Prostate gland (tissue), 2 donors: ENCODE results near the gene CC2D2B. TPM values are rescaled to one million over a fixed set of nuclear protein-coding genes. Genes with fewer than 3 reads are reported as not detected.

Source experiments
- DNase-seq: peaks from one replicate; pipeline ENCODE4 v3.0.0-alpha.2; 2019; ENCODE audit warnings: low spot score
- H3K27ac ChIP-seq, 2 donors: fragments of 200-600 bp; sonication (generic); 2 replicates each; pipeline ENCODE4 v1.5.1; 2017 to 2019
- H3K27me3 ChIP-seq: fragments of 200-600 bp; sonication (generic); replicated peaks from 2 replicates; pipeline ENCODE4 v1.5.1; 2019; ENCODE audit not compliant: insufficient read depth
- H3K36me3 ChIP-seq, 2 donors: fragments of 200-600 bp; sonication (generic); 1 replicate in 1 of 2; 2 replicates in 1 of 2; pipeline versions ENCODE4 v1.5.1 to v1.8.1; 2017 to 2019
- H3K4me1 ChIP-seq: fragments of 200-600 bp; sonication (generic); replicated peaks from 2 replicates; pipeline ENCODE4 v1.5.1; 2019
- H3K4me3 ChIP-seq, 2 donors: fragments of 200-600 bp; sonication (generic); 2 replicates each; pipeline ENCODE4 v1.5.1; 2017 to 2019
- H3K9me3 ChIP-seq: fragments of 200-600 bp; sonication (generic); 2 replicates; pipeline ENCODE4 v1.5.1; 2017
- POLR2A ChIP-seq: fragments of 450-650 bp; IDR thresholded peaks from one replicate; pipeline ENCODE4 v1.6.1; 2016; ENCODE audit warnings: antibody characterized with exemption, mild to moderate bottlenecking
- POLR2AphosphoS5 ChIP-seq: sonication (generic); formaldehyde crosslinking; IDR thresholded peaks from one replicate; pipeline ENCODE4 v1.6.1; 2017; ENCODE audit warnings: antibody characterized with exemption
- WGBS: methylation state at CpG from one replicate; pipeline ENCODE4 v1.1.5; 2018; 5-methylcytosine and 5-hydroxymethylcytosine counted together
- intact Hi-C: fragments of 100-400 bp; cut with DNase I; formaldehyde crosslinking; loops from one replicate; pipeline ENCODE4 v1.14.2; 2022
- total RNA-seq, 2 donors: library from RNA; depleted of rRNA; stranded (reverse); fragments of >200 nt; gene quantifications; one replicate each; pipeline ENCODE4 v1.1.0, GENCODE V29; 2016
- TF ChIP-seq, protein P1 (sequence below), 4 experiments: fragments of 200-600 bp in 2 of 4; fragments of 450-650 bp in 2 of 4; sonication (generic) in 2 of 4; IDR thresholded peaks; 1 replicate in 3 of 4; 2 replicates in 1 of 4; pipeline ENCODE4 v1.5.1; 2016 to 2019; ENCODE audit warnings: antibody characterized with exemption in 4 of 4, mild to moderate bottlenecking in 2 of 4, moderate library complexity in 2 of 4

Gene CC2D2B
- total RNA-seq, 2 donors from 2014 or later = 2.6 to 4.9 TPM

GRCh38 chr10:96056787-96057186 is 149.0 kb downstream of the CC2D2B start:
- Histone ChIP-seq H3K27ac (no peak overlapping the region), H3K9me3 (no peaks in the 10 kb centered on the region), H3K27me3 (no peaks in the 10 kb centered on the region), H3K4me3 (no peak overlapping the region), H3K36me3 (peaks cover 0 to 3% of the 10 kb centered on the region in 2 donors), H3K4me1 (no peaks in the 10 kb centered on the region)
- intact Hi-C loops = no loop called here
- TF ChIP-seq POLR2A = no peak
- TF ChIP-seq, protein P1, sequence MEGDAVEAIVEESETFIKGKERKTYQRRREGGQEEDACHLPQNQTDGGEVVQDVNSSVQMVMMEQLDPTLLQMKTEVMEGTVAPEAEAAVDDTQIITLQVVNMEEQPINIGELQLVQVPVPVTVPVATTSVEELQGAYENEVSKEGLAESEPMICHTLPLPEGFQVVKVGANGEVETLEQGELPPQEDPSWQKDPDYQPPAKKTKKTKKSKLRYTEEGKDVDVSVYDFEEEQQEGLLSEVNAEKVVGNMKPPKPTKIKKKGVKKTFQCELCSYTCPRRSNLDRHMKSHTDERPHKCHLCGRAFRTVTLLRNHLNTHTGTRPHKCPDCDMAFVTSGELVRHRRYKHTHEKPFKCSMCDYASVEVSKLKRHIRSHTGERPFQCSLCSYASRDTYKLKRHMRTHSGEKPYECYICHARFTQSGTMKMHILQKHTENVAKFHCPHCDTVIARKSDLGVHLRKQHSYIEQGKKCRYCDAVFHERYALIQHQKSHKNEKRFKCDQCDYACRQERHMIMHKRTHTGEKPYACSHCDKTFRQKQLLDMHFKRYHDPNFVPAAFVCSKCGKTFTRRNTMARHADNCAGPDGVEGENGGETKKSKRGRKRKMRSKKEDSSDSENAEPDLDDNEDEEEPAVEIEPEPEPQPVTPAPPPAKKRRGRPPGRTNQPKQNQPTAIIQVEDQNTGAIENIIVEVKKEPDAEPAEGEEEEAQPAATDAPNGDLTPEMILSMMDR (IDR thresholded peaks at IDR 0.05) = no peak
- no peak for TF ChIP-seq POLR2AphosphoS5
- WGBS = 93% methylated on average over 7 of the region's 7 CpGs
- DNase-seq = no peak

GRCh38 chr10:96061232-96061631 is 153.5 kb downstream of the CC2D2B start:
- H3K4me1 ChIP-seq = no peaks in the 10 kb centered on the region
- 86% methylated on average over 3 of the region's 3 CpGs for WGBS
- H3K36me3 ChIP-seq = peaks cover 0 to 3% of the 10 kb centered on the region in 2 donors
- no peak for TF ChIP-seq POLR2AphosphoS5
- TF ChIP-seq, protein P1 (IDR thresholded peaks at IDR 0.05) = no peak
- TF ChIP-seq POLR2A = no peak
- H3K27me3 ChIP-seq = no peaks in the 10 kb centered on the region
- intact Hi-C loops = loop anchor here (10.0 kb wide), 1 partner anchor 46 kb away; no protein-coding TSS in a partner anchor
- no peaks in the 10 kb centered on the region for H3K9me3 ChIP-seq
- H3K4me3 ChIP-seq = no peak overlapping the region
- DNase-seq = no peak
- no peak overlapping the region for H3K27ac ChIP-seq

DNA sequence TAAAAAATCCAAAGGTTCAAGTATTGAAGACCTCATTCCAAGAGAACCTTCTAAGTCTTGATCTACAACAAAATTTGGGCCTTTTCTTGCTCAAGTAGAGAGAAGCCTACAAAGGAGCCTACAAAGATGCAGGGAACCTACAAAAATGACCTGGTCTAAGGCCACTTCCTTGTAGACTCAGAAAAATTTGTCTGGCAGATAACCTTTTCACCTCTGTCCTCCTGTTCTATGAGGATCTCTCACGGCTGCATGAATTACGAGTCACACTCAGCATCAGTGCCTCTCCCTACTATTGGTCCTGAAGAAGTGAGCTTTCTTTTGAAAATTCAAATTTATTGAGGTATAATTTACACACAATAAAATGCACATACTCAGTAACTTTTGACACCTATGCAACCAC is 164.9 kb downstream of the CC2D2B start:
- H3K4me3 ChIP-seq = no peak overlapping the region
- no peaks in the 10 kb centered on the region for H3K4me1 ChIP-seq
- H3K27ac ChIP-seq = no peak overlapping the region
- intact Hi-C loops = no loop called here
- TF ChIP-seq, protein P1 (IDR thresholded peaks at IDR 0.05) = no peak
- TF ChIP-seq POLR2AphosphoS5 (no peak), POLR2A (no peak)
- no peaks in the 10 kb centered on the region for H3K27me3 ChIP-seq
- 92% methylated on average over 2 of the region's 2 CpGs for WGBS
- DNase-seq = no peak
- no peaks in the 10 kb centered on the region for H3K36me3 ChIP-seq
- H3K9me3 ChIP-seq = no peaks in the 10 kb centered on the region

GRCh38 chr10:96073722-96074121 is 165.9 kb downstream of the CC2D2B start:
- Histone ChIP-seq H3K27me3 (no peaks in the 10 kb centered on the region), H3K9me3 (no peaks in the 10 kb centered on the region), H3K4me1 (no peaks in the 10 kb centered on the region), H3K4me3 (no peak overlapping the region), H3K27ac (no peak overlapping the region), H3K36me3 (no peaks in the 10 kb centered on the region)
- TF ChIP-seq, protein P1 (IDR thresholded peaks at IDR 0.05) = no peak
- intact Hi-C loops = no loop called here
- 89% methylated on average over 1 of the region's 1 CpG for WGBS
- DNase-seq = no peak

DNA sequence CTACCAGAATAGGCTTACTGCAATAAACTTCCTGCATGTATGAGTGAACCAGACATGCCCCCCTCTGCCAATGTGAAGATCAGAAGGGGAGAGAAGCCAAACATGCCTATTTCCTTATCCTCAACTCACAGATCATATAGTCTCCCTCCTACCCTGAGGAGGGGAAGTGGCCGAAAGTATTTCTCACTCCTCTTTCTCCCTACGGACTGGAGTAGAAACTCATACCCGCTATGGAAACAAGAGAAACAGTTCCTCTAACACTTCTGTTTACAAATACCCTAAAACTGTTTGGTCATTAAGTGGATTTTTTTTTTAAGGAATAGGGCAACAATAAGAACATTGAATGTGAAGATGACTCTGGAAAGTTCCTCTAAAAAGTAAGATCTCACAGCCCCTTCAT is 167.0 kb downstream of the CC2D2B start:
- TF ChIP-seq POLR2AphosphoS5 (no peak), POLR2A (no peak)
- Histone ChIP-seq H3K4me3 (no peak overlapping the region), H3K4me1 (no peaks in the 10 kb centered on the region), H3K27me3 (no peaks in the 10 kb centered on the region), H3K36me3 (no peaks in the 10 kb centered on the region), H3K27ac (no peak overlapping the region), H3K9me3 (no peaks in the 10 kb centered on the region)
- WGBS = 98% methylated on average over 3 of the region's 3 CpGs
- intact Hi-C loops = no loop called here
- DNase-seq = no peak
